GM23338 (cell line): Measurements from ENCODE around the gene NUDT16L1. TPM values are rescaled to one million over a fixed set of nuclear protein-coding genes. Genes with fewer than 3 reads are reported as not detected.

Source experiments
- ATAC-seq: fragments of 200-7000 bp; cut with Tn5 transposase; 3 replicates; pipeline ENCODE4 v1.9.1; 2020
- DNase-seq: peaks from one replicate; pipeline ENCODE4 v3.0.0-alpha.2; 2015; ENCODE audit warnings: low spot score
- H2AFZ ChIP-seq: fragments of 200-600 bp; sonication (generic); 2 replicates; pipeline ENCODE4 v1.8.0; 2016; ENCODE audit warnings: antibody characterized with exemption, mild to moderate bottlenecking, moderate library complexity
- H3F3A ChIP-seq: fragments of 200-600 bp; sonication (generic); replicated peaks from 2 replicates; pipeline ENCODE4 v1.8.0; 2017; ENCODE audit warnings: antibody characterized with exemption, mixed run types, low read depth
- H3K27ac ChIP-seq: fragments of 200-600 bp; sonication (generic); 2 replicates; pipeline ENCODE4 v1.6.1; 2016; ENCODE audit warnings: low read depth
- H3K27me3 ChIP-seq: fragments of 200-600 bp; sonication (generic); 2 replicates; pipeline ENCODE4 v1.8.0; 2016; ENCODE audit warnings: mild to moderate bottlenecking, mixed run types, moderate library complexity; ENCODE audit not compliant: insufficient read depth
- H3K36me3 ChIP-seq: fragments of 200-600 bp; sonication (generic); 2 replicates; pipeline ENCODE4 v1.8.0; 2016; ENCODE audit warnings: mild to moderate bottlenecking; ENCODE audit not compliant: insufficient read depth
- H3K4me1 ChIP-seq: fragments of 200-600 bp; sonication (generic); 2 replicates; pipeline ENCODE4 v1.8.0; 2016; ENCODE audit warnings: mild to moderate bottlenecking, moderate library complexity; ENCODE audit not compliant: insufficient read depth
- H3K4me2 ChIP-seq: fragments of 200-600 bp; sonication (generic); 2 replicates; pipeline ENCODE4 v1.7.1; 2017; ENCODE audit warnings: mixed run types
- H3K4me3 ChIP-seq: fragments of 200-600 bp; sonication (generic); 2 replicates; pipeline ENCODE4 v1.6.1; 2016; ENCODE audit warnings: mixed run types
- H3K79me2 ChIP-seq: fragments of 200-600 bp; sonication (generic); replicated peaks from 2 replicates; pipeline ENCODE4 v1.8.0; 2017; ENCODE audit warnings: mild to moderate bottlenecking; ENCODE audit not compliant: insufficient read depth
- H3K9me2 ChIP-seq: fragments of 200-600 bp; sonication (generic); 2 replicates; pipeline ENCODE4 v1.8.0; 2017; ENCODE audit not compliant: insufficient read depth
- H4K20me1 ChIP-seq: fragments of 200-600 bp; sonication (generic); replicated peaks from 2 replicates; pipeline ENCODE4 v1.8.0; 2017; ENCODE audit warnings: mild to moderate bottlenecking; ENCODE audit not compliant: insufficient read depth
- H3K27ac Mint-ChIP-seq: 2 replicates; pipeline ENCODE4 v1.8.0; 2020; ENCODE audit warnings: inconsistent platforms, mild to moderate bottlenecking, moderate library complexity, mixed read lengths
- H3K27me3 Mint-ChIP-seq: 3 replicates; pipeline ENCODE4 v1.8.0; 2022; ENCODE audit warnings: low read depth, mild to moderate bottlenecking, moderate library complexity, mixed read lengths, inconsistent platforms; ENCODE audit not compliant: insufficient read depth, poor library complexity
- H3K36me3 Mint-ChIP-seq: 3 replicates; pipeline ENCODE4 v1.8.0; 2021; ENCODE audit warnings: low read depth, mild to moderate bottlenecking, inconsistent platforms, moderate library complexity, mixed read lengths
- H3K4me1 Mint-ChIP-seq: 3 replicates; pipeline ENCODE4 v1.8.0; 2020; ENCODE audit warnings: mild to moderate bottlenecking, inconsistent platforms, mixed read lengths
- H3K4me3 Mint-ChIP-seq: 3 replicates; pipeline ENCODE4 v1.8.0; 2021; ENCODE audit warnings: moderate library complexity, mild to moderate bottlenecking, inconsistent platforms, mixed read lengths
- H3K9me3 Mint-ChIP-seq: 3 replicates; pipeline ENCODE4 v1.8.0; 2020; ENCODE audit warnings: moderate library complexity, mild to moderate bottlenecking, inconsistent platforms, mixed read lengths
- CREB1 ChIP-seq: fragments of 250-450 bp; sonication (Bioruptor Pico); IDR thresholded peaks from 2 replicates; pipeline ENCODE4 v1.5.0; 2020; ENCODE audit warnings: low read depth, mild to moderate bottlenecking, moderate library complexity
- EZH2 ChIP-seq: fragments of 200-600 bp; sonication (generic); IDR thresholded peaks from one replicate; pipeline ENCODE4 v1.8.0; 2017; ENCODE audit warnings: antibody characterized with exemption, mild to moderate bottlenecking, low read depth; ENCODE audit not compliant: unreplicated experiment
- EZH2phosphoT487 ChIP-seq: fragments of 200-600 bp; sonication (generic); IDR thresholded peaks from one replicate; pipeline ENCODE4 v1.8.1; 2018; ENCODE audit warnings: antibody characterized with exemption; ENCODE audit not compliant: unreplicated experiment
- JUNB ChIP-seq: IDR thresholded peaks from one replicate; pipeline ENCODE4 v1.6.1; 2016; ENCODE audit warnings: antibody characterized with exemption; ENCODE audit not compliant: unreplicated experiment
- NANOG ChIP-seq: IDR thresholded peaks from 2 replicates; pipeline ENCODE4 v1.6.1; 2016; ENCODE audit warnings: antibody characterized with exemption, borderline replicate concordance
- POLR2AphosphoS5 ChIP-seq: IDR thresholded peaks from 2 replicates; pipeline ENCODE4 v1.6.1; 2016; ENCODE audit warnings: antibody characterized with exemption, low read depth
- STAT1 ChIP-seq: IDR thresholded peaks from one replicate; pipeline ENCODE4 v1.6.1; 2016; ENCODE audit warnings: antibody characterized with exemption; ENCODE audit not compliant: unreplicated experiment
- ZNF114 ChIP-seq: fragments of 250-450 bp; sonication (Bioruptor Pico); IDR thresholded peaks from 2 replicates; pipeline ENCODE4 v1.5.0; 2020; ENCODE audit warnings: mild to moderate bottlenecking, moderate library complexity
- ZNF331 ChIP-seq: fragments of 250-450 bp; sonication (Bioruptor Pico); IDR thresholded peaks from 2 replicates; pipeline ENCODE4 v1.5.0; 2020; ENCODE audit warnings: low read depth, mild to moderate bottlenecking, moderate library complexity
- polyA plus RNA-seq: library from polyadenylated mRNA; unstranded; fragments of >200 nt; fragmentation: Nextera tagmentation; extraction: Ambion mirVana; gene quantifications from 2 replicates; pipeline ENCODE4 v1.2.1, GENCODE V29; 2016
- total RNA-seq: library from RNA; depleted of rRNA; stranded (reverse); fragments of >200 nt; shearing (Covaris generic); gene quantifications from 2 replicates; pipeline ENCODE4 v1.2.3, GENCODE V29; 2014
- TF ChIP-seq, protein P1 (sequence below): IDR thresholded peaks from 2 replicates; pipeline ENCODE4 v1.6.1; 2016; ENCODE audit warnings: antibody characterized with exemption
- TF ChIP-seq, protein P2 (sequence below): fragments of 250-450 bp; sonication (Bioruptor Pico); IDR thresholded peaks from 2 replicates; pipeline ENCODE4 v1.5.0; 2020; ENCODE audit warnings: mild to moderate bottlenecking, moderate library complexity
- TF ChIP-seq, protein P3 (sequence below), 2 experiments: fragments of 200-600 bp in 1 of 2; sonication (generic) in 1 of 2; conservative IDR thresholded peaks; 2 replicates each; pipeline versions ENCODE4 v1.5.1 to v1.6.1; 2016 to 2017; ENCODE audit warnings: antibody characterized with exemption in 2 of 2, low read depth in 2 of 2, mild to moderate bottlenecking in 2 of 2, moderate library complexity in 1 of 2
- TF ChIP-seq, protein P4 (sequence below): IDR thresholded peaks from one replicate; pipeline ENCODE4 v1.6.1; 2018; ENCODE audit warnings: antibody characterized with exemption; ENCODE audit not compliant: unreplicated experiment

The NUDT16L1 gene
- total and polyA plus RNA-seq, 2 experiments from 2014 or later = 37.1 to 80.4 TPM

DNA sequence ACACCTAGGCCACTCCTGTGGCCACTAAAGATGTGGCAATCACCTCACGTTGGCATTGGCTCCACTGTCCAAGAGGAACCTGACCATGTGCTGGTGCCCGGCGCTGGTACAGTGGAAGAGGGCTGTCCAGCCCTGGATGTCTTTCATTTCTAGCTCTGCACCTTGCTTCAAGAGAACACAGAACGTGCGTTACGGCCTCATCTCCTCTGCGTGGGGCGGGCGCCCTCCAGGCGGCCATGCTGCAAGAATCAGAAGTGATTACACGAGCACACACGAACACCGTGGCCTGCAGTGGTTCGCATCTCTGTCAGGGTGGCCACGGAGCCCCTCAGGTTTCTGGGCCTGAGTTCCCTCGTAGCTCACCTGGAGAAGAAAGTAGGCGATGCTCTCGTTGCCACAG, 33.3 kb downstream of the NUDT16L1 start:
- Mint-ChIP-seq H3K4me3 (no peak overlapping the region), H3K9me3 (no peaks in the 10 kb centered on the region; the same call in 2 of the 3 replicates), H3K27ac (no peak overlapping the region), H3K36me3 (peaks cover 54% of the 10 kb centered on the region), H3K27me3 (peaks cover 3% of the 10 kb centered on the region), H3K4me1 (no peaks in the 10 kb centered on the region)
- ATAC-seq = no peak
- H3K4me1 ChIP-seq = no peaks in the 10 kb centered on the region
- no peaks in the 10 kb centered on the region for H3K9me2 ChIP-seq
- TF ChIP-seq NANOG (no peak), POLR2AphosphoS5 (no peak), EZH2 (no peak), ZNF114 (CRISPR knock-in tag) (no peak), JUNB (no peak), STAT1 (no peak), ZNF331 (CRISPR knock-in tag) (no peak), EZH2phosphoT487 (no peak), CREB1 (CRISPR knock-in tag) (no peak)
- TF ChIP-seq, protein P1, sequence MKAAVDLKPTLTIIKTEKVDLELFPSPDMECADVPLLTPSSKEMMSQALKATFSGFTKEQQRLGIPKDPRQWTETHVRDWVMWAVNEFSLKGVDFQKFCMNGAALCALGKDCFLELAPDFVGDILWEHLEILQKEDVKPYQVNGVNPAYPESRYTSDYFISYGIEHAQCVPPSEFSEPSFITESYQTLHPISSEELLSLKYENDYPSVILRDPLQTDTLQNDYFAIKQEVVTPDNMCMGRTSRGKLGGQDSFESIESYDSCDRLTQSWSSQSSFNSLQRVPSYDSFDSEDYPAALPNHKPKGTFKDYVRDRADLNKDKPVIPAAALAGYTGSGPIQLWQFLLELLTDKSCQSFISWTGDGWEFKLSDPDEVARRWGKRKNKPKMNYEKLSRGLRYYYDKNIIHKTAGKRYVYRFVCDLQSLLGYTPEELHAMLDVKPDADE = no peak
- TF ChIP-seq, protein P2, sequence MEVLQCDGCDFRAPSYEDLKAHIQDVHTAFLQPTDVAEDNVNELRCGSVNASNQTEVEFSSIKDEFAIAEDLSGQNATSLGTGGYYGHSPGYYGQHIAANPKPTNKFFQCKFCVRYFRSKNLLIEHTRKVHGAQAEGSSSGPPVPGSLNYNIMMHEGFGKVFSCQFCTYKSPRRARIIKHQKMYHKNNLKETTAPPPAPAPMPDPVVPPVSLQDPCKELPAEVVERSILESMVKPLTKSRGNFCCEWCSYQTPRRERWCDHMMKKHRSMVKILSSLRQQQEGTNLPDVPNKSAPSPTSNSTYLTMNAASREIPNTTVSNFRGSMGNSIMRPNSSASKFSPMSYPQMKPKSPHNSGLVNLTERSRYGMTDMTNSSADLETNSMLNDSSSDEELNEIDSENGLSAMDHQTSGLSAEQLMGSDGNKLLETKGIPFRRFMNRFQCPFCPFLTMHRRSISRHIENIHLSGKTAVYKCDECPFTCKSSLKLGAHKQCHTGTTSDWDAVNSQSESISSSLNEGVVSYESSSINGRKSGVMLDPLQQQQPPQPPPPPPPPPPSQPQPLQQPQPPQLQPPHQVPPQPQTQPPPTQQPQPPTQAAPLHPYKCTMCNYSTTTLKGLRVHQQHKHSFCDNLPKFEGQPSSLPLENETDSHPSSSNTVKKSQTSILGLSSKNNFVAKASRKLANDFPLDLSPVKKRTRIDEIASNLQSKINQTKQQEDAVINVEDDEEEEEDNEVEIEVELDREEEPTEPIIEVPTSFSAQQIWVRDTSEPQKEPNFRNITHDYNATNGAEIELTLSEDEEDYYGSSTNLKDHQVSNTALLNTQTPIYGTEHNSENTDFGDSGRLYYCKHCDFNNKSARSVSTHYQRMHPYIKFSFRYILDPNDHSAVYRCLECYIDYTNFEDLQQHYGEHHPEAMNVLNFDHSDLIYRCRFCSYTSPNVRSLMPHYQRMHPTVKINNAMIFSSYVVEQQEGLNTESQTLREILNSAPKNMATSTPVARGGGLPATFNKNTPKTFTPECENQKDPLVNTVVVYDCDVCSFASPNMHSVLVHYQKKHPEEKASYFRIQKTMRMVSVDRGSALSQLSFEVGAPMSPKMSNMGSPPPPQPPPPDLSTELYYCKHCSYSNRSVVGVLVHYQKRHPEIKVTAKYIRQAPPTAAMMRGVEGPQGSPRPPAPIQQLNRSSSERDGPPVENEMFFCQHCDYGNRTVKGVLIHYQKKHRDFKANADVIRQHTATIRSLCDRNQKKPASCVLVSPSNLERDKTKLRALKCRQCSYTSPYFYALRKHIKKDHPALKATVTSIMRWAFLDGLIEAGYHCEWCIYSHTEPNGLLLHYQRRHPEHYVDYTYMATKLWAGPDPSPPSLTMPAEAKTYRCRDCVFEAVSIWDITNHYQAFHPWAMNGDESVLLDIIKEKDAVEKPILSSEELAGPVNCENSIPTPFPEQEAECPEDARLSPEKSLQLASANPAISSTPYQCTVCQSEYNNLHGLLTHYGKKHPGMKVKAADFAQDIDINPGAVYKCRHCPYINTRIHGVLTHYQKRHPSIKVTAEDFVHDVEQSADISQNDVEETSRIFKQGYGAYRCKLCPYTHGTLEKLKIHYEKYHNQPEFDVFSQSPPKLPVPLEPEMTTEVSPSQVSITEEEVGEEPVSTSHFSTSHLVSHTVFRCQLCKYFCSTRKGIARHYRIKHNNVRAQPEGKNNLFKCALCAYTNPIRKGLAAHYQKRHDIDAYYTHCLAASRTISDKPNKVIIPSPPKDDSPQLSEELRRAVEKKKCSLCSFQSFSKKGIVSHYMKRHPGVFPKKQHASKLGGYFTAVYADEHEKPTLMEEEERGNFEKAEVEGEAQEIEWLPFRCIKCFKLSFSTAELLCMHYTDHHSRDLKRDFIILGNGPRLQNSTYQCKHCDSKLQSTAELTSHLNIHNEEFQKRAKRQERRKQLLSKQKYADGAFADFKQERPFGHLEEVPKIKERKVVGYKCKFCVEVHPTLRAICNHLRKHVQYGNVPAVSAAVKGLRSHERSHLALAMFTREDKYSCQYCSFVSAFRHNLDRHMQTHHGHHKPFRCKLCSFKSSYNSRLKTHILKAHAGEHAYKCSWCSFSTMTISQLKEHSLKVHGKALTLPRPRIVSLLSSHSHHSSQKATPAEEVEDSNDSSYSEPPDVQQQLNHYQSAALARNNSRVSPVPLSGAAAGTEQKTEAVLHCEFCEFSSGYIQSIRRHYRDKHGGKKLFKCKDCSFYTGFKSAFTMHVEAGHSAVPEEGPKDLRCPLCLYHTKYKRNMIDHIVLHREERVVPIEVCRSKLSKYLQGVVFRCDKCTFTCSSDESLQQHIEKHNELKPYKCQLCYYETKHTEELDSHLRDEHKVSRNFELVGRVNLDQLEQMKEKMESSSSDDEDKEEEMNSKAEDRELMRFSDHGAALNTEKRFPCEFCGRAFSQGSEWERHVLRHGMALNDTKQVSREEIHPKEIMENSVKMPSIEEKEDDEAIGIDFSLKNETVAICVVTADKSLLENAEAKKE (CRISPR knock-in tag) = no peak
- TF ChIP-seq, protein P3, sequence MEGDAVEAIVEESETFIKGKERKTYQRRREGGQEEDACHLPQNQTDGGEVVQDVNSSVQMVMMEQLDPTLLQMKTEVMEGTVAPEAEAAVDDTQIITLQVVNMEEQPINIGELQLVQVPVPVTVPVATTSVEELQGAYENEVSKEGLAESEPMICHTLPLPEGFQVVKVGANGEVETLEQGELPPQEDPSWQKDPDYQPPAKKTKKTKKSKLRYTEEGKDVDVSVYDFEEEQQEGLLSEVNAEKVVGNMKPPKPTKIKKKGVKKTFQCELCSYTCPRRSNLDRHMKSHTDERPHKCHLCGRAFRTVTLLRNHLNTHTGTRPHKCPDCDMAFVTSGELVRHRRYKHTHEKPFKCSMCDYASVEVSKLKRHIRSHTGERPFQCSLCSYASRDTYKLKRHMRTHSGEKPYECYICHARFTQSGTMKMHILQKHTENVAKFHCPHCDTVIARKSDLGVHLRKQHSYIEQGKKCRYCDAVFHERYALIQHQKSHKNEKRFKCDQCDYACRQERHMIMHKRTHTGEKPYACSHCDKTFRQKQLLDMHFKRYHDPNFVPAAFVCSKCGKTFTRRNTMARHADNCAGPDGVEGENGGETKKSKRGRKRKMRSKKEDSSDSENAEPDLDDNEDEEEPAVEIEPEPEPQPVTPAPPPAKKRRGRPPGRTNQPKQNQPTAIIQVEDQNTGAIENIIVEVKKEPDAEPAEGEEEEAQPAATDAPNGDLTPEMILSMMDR (conservative IDR thresholded peaks at IDR 0.05; ENCODE audit: low read depth in 2 of 2) = no peak
- TF ChIP-seq, protein P4, sequence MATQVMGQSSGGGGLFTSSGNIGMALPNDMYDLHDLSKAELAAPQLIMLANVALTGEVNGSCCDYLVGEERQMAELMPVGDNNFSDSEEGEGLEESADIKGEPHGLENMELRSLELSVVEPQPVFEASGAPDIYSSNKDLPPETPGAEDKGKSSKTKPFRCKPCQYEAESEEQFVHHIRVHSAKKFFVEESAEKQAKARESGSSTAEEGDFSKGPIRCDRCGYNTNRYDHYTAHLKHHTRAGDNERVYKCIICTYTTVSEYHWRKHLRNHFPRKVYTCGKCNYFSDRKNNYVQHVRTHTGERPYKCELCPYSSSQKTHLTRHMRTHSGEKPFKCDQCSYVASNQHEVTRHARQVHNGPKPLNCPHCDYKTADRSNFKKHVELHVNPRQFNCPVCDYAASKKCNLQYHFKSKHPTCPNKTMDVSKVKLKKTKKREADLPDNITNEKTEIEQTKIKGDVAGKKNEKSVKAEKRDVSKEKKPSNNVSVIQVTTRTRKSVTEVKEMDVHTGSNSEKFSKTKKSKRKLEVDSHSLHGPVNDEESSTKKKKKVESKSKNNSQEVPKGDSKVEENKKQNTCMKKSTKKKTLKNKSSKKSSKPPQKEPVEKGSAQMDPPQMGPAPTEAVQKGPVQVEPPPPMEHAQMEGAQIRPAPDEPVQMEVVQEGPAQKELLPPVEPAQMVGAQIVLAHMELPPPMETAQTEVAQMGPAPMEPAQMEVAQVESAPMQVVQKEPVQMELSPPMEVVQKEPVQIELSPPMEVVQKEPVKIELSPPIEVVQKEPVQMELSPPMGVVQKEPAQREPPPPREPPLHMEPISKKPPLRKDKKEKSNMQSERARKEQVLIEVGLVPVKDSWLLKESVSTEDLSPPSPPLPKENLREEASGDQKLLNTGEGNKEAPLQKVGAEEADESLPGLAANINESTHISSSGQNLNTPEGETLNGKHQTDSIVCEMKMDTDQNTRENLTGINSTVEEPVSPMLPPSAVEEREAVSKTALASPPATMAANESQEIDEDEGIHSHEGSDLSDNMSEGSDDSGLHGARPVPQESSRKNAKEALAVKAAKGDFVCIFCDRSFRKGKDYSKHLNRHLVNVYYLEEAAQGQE = no peak
- H3F3A ChIP-seq = 0 out of 2 replicates have a peak, but pooled peaks cover 12% of the 10 kb centered on the region
- no peak overlapping the region for H3K27ac ChIP-seq
- no peak overlapping the region for H2AFZ ChIP-seq
- H4K20me1 ChIP-seq = peaks cover 3% of the 10 kb centered on the region
- H3K36me3 ChIP-seq = peaks cover 17% of the 10 kb centered on the region
- H3K4me2 ChIP-seq = no peak overlapping the region
- no peak for DNase-seq
- H3K27me3 ChIP-seq = no peaks in the 10 kb centered on the region
- H3K4me3 ChIP-seq = no peak overlapping the region
- peaks cover 31% of the 10 kb centered on the region for H3K79me2 ChIP-seq
